SU-DHL-6 (cell line): ENCODE results near the gene RTRAF.

Experiments
- H2AFZ ChIP-seq: fragments of 200-600 bp; sonication (generic); 2 replicates; pipeline ENCODE4 v1.6.1; 2014; ENCODE audit warnings: low read depth, mild to moderate bottlenecking, moderate library complexity, mixed read lengths, antibody characterized with exemption, low read length; ENCODE audit not compliant: severe bottlenecking
- H3F3A ChIP-seq: fragments of 200-600 bp; shearing (Covaris generic); 2 replicates; pipeline ENCODE4 v1.6.0; 2016; ENCODE audit warnings: antibody characterized with exemption, mild to moderate bottlenecking; ENCODE audit not compliant: insufficient read depth
- H3K27ac ChIP-seq: fragments of 200-600 bp; sonication (generic); 2 replicates; pipeline ENCODE4 v1.5.1; 2016; ENCODE audit warnings: low read depth, mild to moderate bottlenecking, low read length, moderate library complexity, mixed read lengths
- H3K27me3 ChIP-seq: fragments of 200-600 bp; sonication (generic), shearing (Covaris generic); 2 replicates; pipeline ENCODE4 v1.6.0; 2014; ENCODE audit warnings: mild to moderate bottlenecking, low read length
- H3K36me3 ChIP-seq: fragments of 200-600 bp; sonication (generic); 2 replicates; pipeline ENCODE4 v1.6.1; 2014; ENCODE audit warnings: mild to moderate bottlenecking, low read length, mixed read lengths
- H3K4me2 ChIP-seq: fragments of 300-600, 200-600 bp; shearing (Covaris generic), sonication (generic); 2 replicates; pipeline ENCODE4 v1.6.0; 2014; ENCODE audit warnings: low read length, low read depth, mild to moderate bottlenecking; ENCODE audit not compliant: poor library complexity, severe bottlenecking
- H3K4me3 ChIP-seq: fragments of 200-600 bp; sonication (generic); 2 replicates; pipeline ENCODE4 v1.5.1; 2014; ENCODE audit warnings: antibody characterized with exemption, low read length, mild to moderate bottlenecking, mixed read lengths; ENCODE audit not compliant: insufficient read depth, poor library complexity, severe bottlenecking
- H3K79me2 ChIP-seq: fragments of 200-600 bp; sonication (generic); 2 replicates; pipeline ENCODE4 v1.6.1; 2014; ENCODE audit warnings: mild to moderate bottlenecking, low read length, moderate library complexity; ENCODE audit not compliant: insufficient read depth
- H3K9ac ChIP-seq: fragments of 200-600 bp; sonication (generic); 2 replicates; pipeline ENCODE4 v1.7.0; 2014; ENCODE audit warnings: mild to moderate bottlenecking, low read length
- H3K9me2 ChIP-seq: fragments of 200-600 bp; sonication (generic); replicated peaks from 2 replicates; pipeline ENCODE4 v1.6.1; 2014; ENCODE audit warnings: low read length; ENCODE audit not compliant: insufficient read depth
- H3K9me3 ChIP-seq: fragments of 200-600 bp; sonication (generic); 2 replicates; pipeline ENCODE4 v1.6.1; 2014; ENCODE audit warnings: low read length, mixed read lengths; ENCODE audit not compliant: insufficient read depth
- H4K20me1 ChIP-seq: fragments of 200-600 bp; sonication (generic); 2 replicates; pipeline ENCODE4 v1.6.1; 2014; ENCODE audit warnings: low read depth, mild to moderate bottlenecking, antibody characterized with exemption, low read length, moderate library complexity, mixed read lengths
- EZH2phosphoT487 ChIP-seq: fragments of 200-600 bp; sonication (generic), shearing (Covaris generic); conservative IDR thresholded peaks from 2 replicates; pipeline ENCODE4 v1.6.1; 2018; ENCODE audit warnings: mild to moderate bottlenecking, antibody characterized with exemption, low read length, moderate library complexity, mixed read lengths
- TF ChIP-seq, protein P1 (sequence below): fragments of 200-600 bp; sonication (generic); IDR thresholded peaks from one replicate; pipeline ENCODE4 v1.5.1; 2017; ENCODE audit warnings: antibody characterized with exemption, mild to moderate bottlenecking, low read length, moderate library complexity; ENCODE audit not compliant: insufficient read depth, poor library complexity, severe bottlenecking

RTRAF gene

DNA sequence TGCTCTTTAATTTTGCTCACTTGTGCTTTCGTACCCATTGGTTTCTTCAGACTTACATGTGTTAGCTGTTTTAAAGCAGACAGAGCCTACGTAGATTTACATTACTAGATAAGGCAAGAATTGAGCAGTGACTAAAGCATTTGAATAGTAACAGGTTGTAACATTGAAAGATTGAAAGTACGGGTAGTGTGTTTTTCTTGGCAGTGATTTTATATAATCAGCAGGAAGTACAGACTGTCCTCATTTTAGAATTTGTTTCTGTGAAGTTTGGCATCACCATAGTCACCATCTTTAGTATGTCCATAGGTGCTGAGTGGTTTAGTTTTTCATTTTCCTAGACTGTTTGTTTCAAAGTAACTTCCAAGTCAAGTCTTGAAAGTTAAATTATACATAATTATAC, 14.0 kb downstream of the RTRAF start:
- Histone ChIP-seq H3K4me3 (no peak overlapping the region), H2AFZ (no peak overlapping the region), H3K79me2 (peaks cover 15% of the 10 kb centered on the region; the same call in 1 of the 2 replicates), H3K27me3 (no peaks in the 10 kb centered on the region), H3K36me3 (peaks cover 79% of the 10 kb centered on the region), H3F3A (no peaks in the 10 kb centered on the region), H3K9ac (no peak overlapping the region), H3K9me3 (no peaks in the 10 kb centered on the region), H3K27ac (no peak overlapping the region), H3K4me2 (no peak overlapping the region), H3K9me2 (no peaks in the 10 kb centered on the region), H4K20me1 (no peaks in the 10 kb centered on the region)
- TF ChIP-seq EZH2phosphoT487, result no peak
- TF ChIP-seq, protein P1, sequence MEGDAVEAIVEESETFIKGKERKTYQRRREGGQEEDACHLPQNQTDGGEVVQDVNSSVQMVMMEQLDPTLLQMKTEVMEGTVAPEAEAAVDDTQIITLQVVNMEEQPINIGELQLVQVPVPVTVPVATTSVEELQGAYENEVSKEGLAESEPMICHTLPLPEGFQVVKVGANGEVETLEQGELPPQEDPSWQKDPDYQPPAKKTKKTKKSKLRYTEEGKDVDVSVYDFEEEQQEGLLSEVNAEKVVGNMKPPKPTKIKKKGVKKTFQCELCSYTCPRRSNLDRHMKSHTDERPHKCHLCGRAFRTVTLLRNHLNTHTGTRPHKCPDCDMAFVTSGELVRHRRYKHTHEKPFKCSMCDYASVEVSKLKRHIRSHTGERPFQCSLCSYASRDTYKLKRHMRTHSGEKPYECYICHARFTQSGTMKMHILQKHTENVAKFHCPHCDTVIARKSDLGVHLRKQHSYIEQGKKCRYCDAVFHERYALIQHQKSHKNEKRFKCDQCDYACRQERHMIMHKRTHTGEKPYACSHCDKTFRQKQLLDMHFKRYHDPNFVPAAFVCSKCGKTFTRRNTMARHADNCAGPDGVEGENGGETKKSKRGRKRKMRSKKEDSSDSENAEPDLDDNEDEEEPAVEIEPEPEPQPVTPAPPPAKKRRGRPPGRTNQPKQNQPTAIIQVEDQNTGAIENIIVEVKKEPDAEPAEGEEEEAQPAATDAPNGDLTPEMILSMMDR, result no peak

DNA sequence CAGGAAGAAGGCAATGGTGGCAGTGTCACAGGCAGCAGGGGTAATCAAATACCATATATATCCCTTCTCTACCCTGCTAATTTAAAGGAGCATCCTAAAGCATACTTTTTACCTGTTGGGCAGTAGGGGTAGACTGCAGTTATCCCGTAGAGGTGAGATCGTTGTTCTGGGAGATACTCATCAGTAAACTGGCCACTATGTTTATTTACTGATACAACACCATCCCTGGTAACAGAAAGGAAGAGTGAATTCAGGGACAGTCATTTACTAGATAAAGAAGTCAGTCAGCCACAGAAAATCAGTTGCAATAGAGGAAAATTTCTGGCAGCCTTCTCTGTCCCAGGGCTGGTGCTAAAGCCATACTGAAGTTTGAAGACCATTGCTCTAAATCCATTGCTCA, 16.3 kb downstream of the RTRAF start:
- TF ChIP-seq EZH2phosphoT487, result no peak
- TF ChIP-seq, protein P1, result no peak
- H3K9me2 ChIP-seq, result no peaks in the 10 kb centered on the region
- no peak overlapping the region for H3K9ac ChIP-seq
- H3K27me3 ChIP-seq, result no peaks in the 10 kb centered on the region
- no peak overlapping the region for H2AFZ ChIP-seq
- H3K9me3 ChIP-seq, result no peaks in the 10 kb centered on the region
- H3K36me3 ChIP-seq, result peaks cover 63% of the 10 kb centered on the region
- no peaks in the 10 kb centered on the region for H3K79me2 ChIP-seq
- no peaks in the 10 kb centered on the region for H4K20me1 ChIP-seq
- no peak overlapping the region for H3K4me2 ChIP-seq
- no peak overlapping the region for H3K4me3 ChIP-seq
- H3K27ac ChIP-seq, result no peak overlapping the region
- no peaks in the 10 kb centered on the region for H3F3A ChIP-seq

DNA sequence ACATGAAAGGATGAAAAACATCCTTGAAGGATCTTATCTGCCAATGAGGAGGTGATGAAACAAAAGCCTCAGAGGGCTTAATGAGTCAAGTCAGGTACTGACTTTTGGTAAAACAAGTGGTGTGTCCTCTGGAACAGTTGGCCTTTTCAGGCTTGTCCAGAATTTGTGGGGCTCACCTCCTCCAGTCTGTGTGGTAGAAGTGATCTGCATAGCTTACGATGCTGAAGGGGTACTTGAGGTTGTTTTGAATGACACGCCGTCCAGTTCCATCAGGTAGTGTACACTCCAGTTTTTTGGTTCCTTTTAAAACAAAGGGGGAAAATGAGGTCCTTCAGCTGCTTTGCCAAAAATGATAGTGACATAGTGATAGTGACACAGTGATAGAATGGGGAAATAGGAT, 17.0 kb downstream of the RTRAF start:
- no peak overlapping the region for H3K9ac ChIP-seq
- H3K9me3 ChIP-seq, result no peaks in the 10 kb centered on the region
- H4K20me1 ChIP-seq, result no peaks in the 10 kb centered on the region
- H3K4me3 ChIP-seq, result no peak overlapping the region
- H3K27me3 ChIP-seq, result no peaks in the 10 kb centered on the region
- TF ChIP-seq EZH2phosphoT487, result no peak
- TF ChIP-seq, protein P1, result no peak
- H3K27ac ChIP-seq, result no peak overlapping the region
- peaks cover 56% of the 10 kb centered on the region for H3K36me3 ChIP-seq
- H3K4me2 ChIP-seq, result no peak overlapping the region
- no peaks in the 10 kb centered on the region for H3F3A ChIP-seq
- no peak overlapping the region for H2AFZ ChIP-seq
- H3K79me2 ChIP-seq, result no peaks in the 10 kb centered on the region
- no peaks in the 10 kb centered on the region for H3K9me2 ChIP-seq
